GM12873 (cell line): ENCODE results near the gene LAIR1.

ENCODE experiments used
- TF ChIP-seq, protein P1 (sequence below): IDR thresholded peaks from 2 replicates; pipeline ENCODE4 v1.5.1; 2012; ENCODE audit warnings: low read depth, mild to moderate bottlenecking, moderate library complexity, low read length, control low read depth; ENCODE audit not compliant: insufficient read depth; ENCODE audit errors: missing control alignments

The LAIR1 gene

DNA sequence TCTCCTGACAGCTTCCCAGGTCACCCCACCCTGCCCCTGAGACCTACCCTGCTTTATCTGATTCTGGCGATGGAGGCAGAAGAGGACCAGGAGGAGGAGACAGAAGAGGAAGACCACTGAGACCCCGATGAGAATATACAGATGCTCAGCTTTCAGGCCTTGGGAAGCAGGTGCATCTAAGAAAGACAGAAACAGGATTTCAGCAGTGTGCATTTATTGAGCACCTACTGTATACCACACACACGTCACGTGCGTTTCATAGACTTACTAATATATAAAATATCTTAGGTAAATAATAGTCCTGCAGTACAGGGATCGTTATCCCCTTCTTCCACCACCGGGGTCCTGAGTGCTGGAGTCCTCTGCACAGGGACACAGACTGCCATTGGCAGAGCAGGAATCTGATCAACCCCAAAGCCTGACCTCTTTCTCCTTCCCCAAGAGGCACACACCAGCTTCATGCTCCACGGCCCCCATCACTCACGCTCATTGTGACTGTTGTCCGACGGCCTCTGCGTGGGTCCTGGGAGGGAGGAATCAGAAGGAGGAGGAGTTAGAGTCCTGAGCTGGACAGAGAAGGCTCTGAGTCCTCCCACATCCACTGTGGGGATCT is 8.2 kb downstream of the LAIR1 start:
- TF ChIP-seq, protein P1, sequence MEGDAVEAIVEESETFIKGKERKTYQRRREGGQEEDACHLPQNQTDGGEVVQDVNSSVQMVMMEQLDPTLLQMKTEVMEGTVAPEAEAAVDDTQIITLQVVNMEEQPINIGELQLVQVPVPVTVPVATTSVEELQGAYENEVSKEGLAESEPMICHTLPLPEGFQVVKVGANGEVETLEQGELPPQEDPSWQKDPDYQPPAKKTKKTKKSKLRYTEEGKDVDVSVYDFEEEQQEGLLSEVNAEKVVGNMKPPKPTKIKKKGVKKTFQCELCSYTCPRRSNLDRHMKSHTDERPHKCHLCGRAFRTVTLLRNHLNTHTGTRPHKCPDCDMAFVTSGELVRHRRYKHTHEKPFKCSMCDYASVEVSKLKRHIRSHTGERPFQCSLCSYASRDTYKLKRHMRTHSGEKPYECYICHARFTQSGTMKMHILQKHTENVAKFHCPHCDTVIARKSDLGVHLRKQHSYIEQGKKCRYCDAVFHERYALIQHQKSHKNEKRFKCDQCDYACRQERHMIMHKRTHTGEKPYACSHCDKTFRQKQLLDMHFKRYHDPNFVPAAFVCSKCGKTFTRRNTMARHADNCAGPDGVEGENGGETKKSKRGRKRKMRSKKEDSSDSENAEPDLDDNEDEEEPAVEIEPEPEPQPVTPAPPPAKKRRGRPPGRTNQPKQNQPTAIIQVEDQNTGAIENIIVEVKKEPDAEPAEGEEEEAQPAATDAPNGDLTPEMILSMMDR = no peak

DNA sequence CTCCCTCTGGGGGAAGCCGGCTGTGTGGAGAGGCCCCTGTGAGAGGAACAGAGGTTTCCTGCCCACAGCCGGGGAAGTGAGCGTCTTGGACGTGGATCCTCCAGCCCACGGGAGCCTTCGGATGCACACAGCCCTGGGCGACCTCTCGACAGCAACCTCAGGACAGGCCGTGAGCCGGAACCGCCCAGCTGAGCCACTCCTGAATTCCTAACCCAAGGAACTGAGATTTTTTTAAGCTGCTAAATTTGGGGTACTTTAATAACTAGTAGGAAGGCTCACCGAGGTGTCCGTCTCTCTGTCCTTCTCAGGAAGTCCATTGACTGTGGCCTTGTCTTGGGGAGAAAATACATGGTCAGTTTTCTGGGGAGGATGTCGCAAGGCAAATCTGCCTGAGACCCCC is 9.1 kb downstream of the LAIR1 start:
- TF ChIP-seq, protein P1 = no peak

DNA sequence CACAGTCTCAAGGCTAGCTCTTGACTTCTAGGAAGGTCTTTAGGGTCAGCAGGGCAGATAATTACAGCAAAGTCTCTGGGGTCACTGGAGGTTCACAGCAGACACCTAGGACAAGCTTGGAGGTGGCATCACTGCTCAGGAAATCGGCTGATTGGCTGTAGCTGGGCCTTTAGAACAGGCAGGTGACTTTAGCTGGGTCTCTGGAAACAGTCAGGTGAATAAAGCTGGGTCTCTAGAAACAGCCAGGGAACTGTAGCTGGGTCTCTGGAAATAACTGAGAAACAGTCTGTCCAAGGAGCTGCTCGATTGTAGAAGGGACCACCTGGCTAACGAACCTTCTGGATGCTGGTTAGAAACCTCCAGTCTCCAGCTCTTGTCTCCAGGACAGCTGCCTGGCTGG is 10.0 kb downstream of the LAIR1 start:
- TF ChIP-seq, protein P1 = no peak

DNA sequence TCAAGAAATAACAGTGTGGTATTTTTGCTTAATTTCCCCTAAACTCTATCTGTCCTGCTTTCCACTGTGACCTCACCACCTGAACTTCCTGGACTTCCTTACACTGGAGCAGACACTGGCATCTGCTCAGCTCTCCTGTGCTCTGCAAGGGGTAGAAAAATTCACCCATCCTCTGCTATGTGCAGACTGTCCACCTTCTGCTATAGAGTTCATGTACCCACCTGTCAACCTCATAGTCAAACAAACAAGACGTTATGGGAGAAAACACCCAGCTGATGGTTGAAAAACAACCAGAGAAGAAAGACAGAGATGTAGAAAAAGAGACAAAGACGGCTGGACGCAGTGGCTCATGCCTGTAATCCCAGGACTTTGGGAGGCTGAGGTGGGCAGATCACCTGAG is 12.2 kb downstream of the LAIR1 start:
- TF ChIP-seq, protein P1 = no peak

DNA sequence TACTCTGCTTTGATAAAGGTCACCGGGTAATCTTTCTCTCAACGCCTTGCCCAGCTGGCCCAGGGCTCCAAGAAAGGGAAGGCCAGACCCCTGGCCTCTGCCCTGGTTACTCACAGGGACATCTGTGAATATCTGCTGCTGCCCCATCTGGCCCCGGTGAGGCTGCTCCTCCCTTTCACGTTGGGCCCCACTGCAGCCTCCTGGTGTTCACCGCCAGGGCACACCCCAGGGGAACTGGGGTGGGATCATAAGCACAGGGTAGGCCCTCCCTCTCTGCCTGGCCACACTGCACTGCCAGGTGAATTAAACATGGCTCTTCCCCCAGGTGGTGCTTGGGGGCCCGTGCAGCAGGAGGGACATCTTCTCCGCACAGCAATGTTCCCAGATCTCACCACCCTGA is 12.7 kb downstream of the LAIR1 start:
- TF ChIP-seq, protein P1 = no peak

GRCh38 chr19:54351474-54351873 is 13.3 kb downstream of the LAIR1 start:
- TF ChIP-seq, protein P1 = no peak

DNA sequence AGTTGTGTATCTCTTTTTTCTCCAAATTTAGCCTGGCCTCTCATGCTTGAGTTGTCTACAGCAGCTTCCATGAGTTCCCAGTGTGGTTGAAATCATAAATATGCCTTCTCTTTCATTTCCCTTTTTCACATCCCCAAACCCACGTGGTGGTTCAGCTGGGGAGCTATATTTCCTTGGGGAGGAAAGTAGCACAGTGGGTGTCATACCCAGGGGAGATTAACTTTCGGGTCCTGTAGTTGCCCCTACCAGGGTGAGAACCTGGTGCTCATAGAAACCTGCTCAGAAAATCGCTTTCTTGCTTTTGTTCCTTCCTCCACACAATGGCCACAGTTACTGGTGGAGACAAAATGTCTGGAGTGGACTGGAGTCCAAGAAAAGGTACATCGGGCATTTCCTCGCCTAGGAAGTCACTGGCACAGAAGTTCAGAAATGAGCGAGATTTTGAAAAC is 18.8 kb downstream of the LAIR1 start:
- TF ChIP-seq, protein P1 = no peak

DNA sequence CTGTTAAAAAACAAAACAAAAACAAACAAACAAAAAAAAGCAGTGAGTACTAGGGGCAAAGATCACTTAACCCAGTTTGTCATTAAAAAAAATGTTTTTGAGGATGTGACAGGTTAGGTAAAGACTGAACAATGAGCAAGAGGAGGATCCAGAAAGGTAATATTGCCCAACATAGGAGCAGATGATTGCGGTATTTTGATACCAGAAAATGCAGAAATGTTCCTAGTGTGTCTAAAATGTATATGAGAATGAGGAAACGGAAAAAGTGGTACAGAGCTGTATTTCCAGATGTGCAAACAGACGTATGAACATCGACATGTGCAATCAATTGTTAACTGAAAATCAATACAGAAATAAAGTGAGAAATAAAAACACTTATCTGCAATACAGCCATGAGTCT is 20.9 kb downstream of the LAIR1 start:
- TF ChIP-seq, protein P1 = no peak
